ENCODE measurements around the gene DNAJB13. TPM values are rescaled to one million over a fixed set of nuclear protein-coding genes. Genes with fewer than 3 reads are reported as not detected.
A peak's percentile ranks its signal among the peaks of the same experiment; 100 is the strongest.

DNAJB13 gene
- polyA plus RNA-seq, 3 donors from 2014 or later, result not detected

- peak; percentile 55 to 73 (median 57) for DNase-seq
- Mint-ChIP-seq H3K27ac (peak overlapping the region; percentile 95 to 98 (median 96)), H3K9me3 (no peaks in the 10 kb centered on the region), H3K4me1 (peaks cover 80 to 88% of the 10 kb centered on the region in 2 donors), H3K4me3 (peak overlapping the region; percentile 48 to 83 (median 65)), H3K27me3 (ENCODE audit: low read depth in 3 of 3) (peaks cover 3 to 9% (median 6%) of the 10 kb centered on the region in 3 donors), H3K36me3 (peaks cover 4 to 30% (median 26%) of the 10 kb centered on the region in 3 donors)
These were observed 51.0 kb downstream of the DNAJB13 start for GRCh38 chr11:74001822-74002286.

- peak overlapping the region; percentile 95 to 98 (median 96) for H3K27ac Mint-ChIP-seq
- peaks cover 79 to 85% of the 10 kb centered on the region in 2 donors for H3K4me1 Mint-ChIP-seq
- H3K4me3 Mint-ChIP-seq, result peak overlapping the region in 3 of 5 donors; percentile 12 to 32 (median 18)
- peaks cover 4 to 30% (median 26%) of the 10 kb centered on the region in 3 donors for H3K36me3 Mint-ChIP-seq
- H3K9me3 Mint-ChIP-seq, result no peaks in the 10 kb centered on the region
- DNase-seq, result no peak
- H3K27me3 Mint-ChIP-seq (ENCODE audit: low read depth in 3 of 3), result peaks cover 0 to 9% (median 6%) of the 10 kb centered on the region in 3 donors
These were observed 52.0 kb downstream of the DNAJB13 start for GRCh38 chr11:74002832-74003231.

GRCh38 chr11:74004046-74004695, 53.3 kb downstream of the DNAJB13 start:
- H3K27ac Mint-ChIP-seq, result peak overlapping the region; percentile 93 to 98 (median 96)
- peaks cover 93 to 95% of the 10 kb centered on the region in 2 donors for H3K4me1 Mint-ChIP-seq
- DNase-seq, result no peak
- peaks cover 4 to 30% (median 25%) of the 10 kb centered on the region in 3 donors for H3K36me3 Mint-ChIP-seq
- peak overlapping the region; percentile 30 to 92 (median 54) for H3K4me3 Mint-ChIP-seq
- H3K27me3 Mint-ChIP-seq (ENCODE audit: low read depth in 3 of 3), result peaks cover 0 to 9% (median 5%) of the 10 kb centered on the region in 3 donors
- H3K9me3 Mint-ChIP-seq, result no peaks in the 10 kb centered on the region

GRCh38 chr11:74004759-74005615, 54.2 kb downstream of the DNAJB13 start:
- H3K4me3 Mint-ChIP-seq, result peak overlapping the region; percentile 76 to 92 (median 83)
- peaks cover 90 to 94% of the 10 kb centered on the region in 2 donors for H3K4me1 Mint-ChIP-seq
- peaks cover 0 to 7% (median 5%) of the 10 kb centered on the region in 3 donors for H3K27me3 Mint-ChIP-seq (ENCODE audit: low read depth in 3 of 3)
- H3K27ac Mint-ChIP-seq, result peak overlapping the region; percentile 93 to 98 (median 96)
- peaks cover 4 to 26% (median 24%) of the 10 kb centered on the region in 3 donors for H3K36me3 Mint-ChIP-seq
- H3K9me3 Mint-ChIP-seq, result no peaks in the 10 kb centered on the region
- DNase-seq, result peak; percentile 80 to 85 (median 84)

- peaks cover 93 to 94% of the 10 kb centered on the region in 2 donors for H3K4me1 Mint-ChIP-seq
- no peak for DNase-seq
- no peaks in the 10 kb centered on the region for H3K9me3 Mint-ChIP-seq
- H3K4me3 Mint-ChIP-seq, result peak overlapping the region; percentile 76 to 92 (median 83)
- peaks cover 4 to 28% (median 21%) of the 10 kb centered on the region in 3 donors for H3K36me3 Mint-ChIP-seq
- peaks cover 0 to 7% (median 5%) of the 10 kb centered on the region in 3 donors for H3K27me3 Mint-ChIP-seq (ENCODE audit: low read depth in 3 of 3)
- H3K27ac Mint-ChIP-seq, result peak overlapping the region; percentile 93 to 98 (median 96)
These were observed 55.1 kb downstream of the DNAJB13 start for GRCh38 chr11:74005721-74006517.

GRCh38 chr11:74006743-74007304, 56.0 kb downstream of the DNAJB13 start:
- Mint-ChIP-seq H3K27me3 (ENCODE audit: low read depth in 3 of 3) (peaks cover 0 to 5% (median 4%) of the 10 kb centered on the region in 3 donors), H3K9me3 (no peaks in the 10 kb centered on the region), H3K4me3 (peak overlapping the region in 1 of 5 donors; percentile 31), H3K27ac (peak overlapping the region; percentile 51 to 96 (median 82)), H3K36me3 (peaks cover 0 to 21% (median 19%) of the 10 kb centered on the region in 3 donors), H3K4me1 (peaks cover 93 to 94% of the 10 kb centered on the region in 2 donors)
- DNase-seq, result no peak

GRCh38 chr11:74007691-74008372, 57.0 kb downstream of the DNAJB13 start:
- peak overlapping the region in 1 of 5 donors; percentile 53 for H3K4me3 Mint-ChIP-seq
- DNase-seq, result no peak
- no peaks in the 10 kb centered on the region for H3K9me3 Mint-ChIP-seq
- peaks cover 0 to 4% (median 2%) of the 10 kb centered on the region in 3 donors for H3K27me3 Mint-ChIP-seq (ENCODE audit: low read depth in 3 of 3)
- peaks cover 4 to 20% (median 18%) of the 10 kb centered on the region in 3 donors for H3K36me3 Mint-ChIP-seq
- H3K27ac Mint-ChIP-seq, result peak overlapping the region; percentile 37 to 93 (median 76)
- peaks cover 85 to 92% of the 10 kb centered on the region in 2 donors for H3K4me1 Mint-ChIP-seq

- Mint-ChIP-seq H3K9me3 (no peaks in the 10 kb centered on the region), H3K27ac (peak within 1 kb of the TSS; percentile 45 to 93 (median 76)), H3K27me3 (ENCODE audit: low read depth in 3 of 3) (peaks cover 0 to 4% (median 2%) of the 10 kb centered on the region in 3 donors), H3K4me3 (peak within 1 kb of the TSS in 2 of 5 donors; percentile 14), H3K36me3 (peaks cover 4 to 16% (median 12%) of the 10 kb centered on the region in 3 donors), H3K4me1 (peaks cover 78 to 85% of the 10 kb centered on the region in 2 donors)
- no peak for DNase-seq
These were observed 57.8 kb downstream of the DNAJB13 start, which contains the start of gene UCP3 for GRCh38 chr11:74008373-74009229. TSS of gene UCP3 (minus strand) at chr11:74009085. CDS start at chr11:74007042, 2,043 bp downstream.

- Mint-ChIP-seq H3K4me3 (peak overlapping the region in 1 of 5 donors; percentile 14), H3K27ac (peak overlapping the region in 5 of 6 donors; percentile 45 to 86 (median 76)), H3K36me3 (peaks cover 4 to 20% (median 12%) of the 10 kb centered on the region in 3 donors), H3K27me3 (ENCODE audit: low read depth in 3 of 3) (peaks cover 0 to 4% (median 2%) of the 10 kb centered on the region in 3 donors), H3K4me1 (peaks cover 72 to 79% of the 10 kb centered on the region in 2 donors), H3K9me3 (no peaks in the 10 kb centered on the region)
- DNase-seq, result no peak
These were observed 58.4 kb downstream of the DNAJB13 start for GRCh38 chr11:74009230-74009547.

- Mint-ChIP-seq H3K9me3 (no peaks in the 10 kb centered on the region), H3K27me3 (ENCODE audit: low read depth in 3 of 3) (peaks cover 0 to 4% (median 0%) of the 10 kb centered on the region in 3 donors), H3K4me3 (no peak overlapping the region), H3K4me1 (peaks cover 66 to 73% of the 10 kb centered on the region in 2 donors), H3K36me3 (peaks cover 4 to 24% (median 12%) of the 10 kb centered on the region in 3 donors), H3K27ac (peak overlapping the region in 5 of 6 donors; percentile 24 to 80 (median 46))
- DNase-seq, result no peak
These were observed 59.0 kb downstream of the DNAJB13 start for GRCh38 chr11:74009675-74010305.
